Aorta (tissue), 5 donors: Measurements from ENCODE around the gene TADA1. TPM values are rescaled to one million over a fixed set of nuclear protein-coding genes. Genes with fewer than 3 reads are reported as not detected.
"Not testable (repeated sequence)": the region's sequence is repeated elsewhere in the genome, so short reads cannot be mapped to it uniquely, and the experiment has no call there.

Source experiments
- ATAC-seq: fragments of 200-7000 bp; cut with Tn5 transposase; one replicate; pipeline ENCODE4 v1.9.1; 2022; ENCODE audit warnings: moderate library complexity; ENCODE audit not compliant: low FRiP score
- DNase-seq, 2 donors: peaks; one replicate each; pipeline ENCODE4 v3.0.0-alpha.2; 2020
- H3K27ac ChIP-seq, 2 donors: one replicate each; pipeline ENCODE4 v1.5.1; 2013; ENCODE audit warnings: low read length in 2 of 2, mild to moderate bottlenecking in 2 of 2, moderate library complexity in 2 of 2, control low read depth in 1 of 2, inconsistent platforms in 1 of 2, low read depth in 1 of 2
- H3K27me3 ChIP-seq, 2 donors: one replicate each; pipeline ENCODE4 v1.6.1; 2013; ENCODE audit warnings: control low read depth in 1 of 2, low read length in 1 of 2, mild to moderate bottlenecking in 1 of 2, moderate library complexity in 1 of 2; ENCODE audit not compliant: insufficient read depth in 2 of 2, control insufficient read depth in 1 of 2
- H3K36me3 ChIP-seq, 2 donors: one replicate each; pipeline ENCODE4 v1.6.1; 2013; ENCODE audit warnings: control low read depth in 1 of 2, low read length in 1 of 2, mild to moderate bottlenecking in 1 of 2; ENCODE audit not compliant: insufficient read depth in 2 of 2, control insufficient read depth in 1 of 2
- H3K4me1 ChIP-seq, 2 donors: one replicate each; pipeline ENCODE4 v1.6.1; 2013; ENCODE audit warnings: low read length in 2 of 2, control low read depth in 1 of 2, mild to moderate bottlenecking in 1 of 2, moderate library complexity in 1 of 2; ENCODE audit not compliant: insufficient read depth in 2 of 2, control insufficient read depth in 1 of 2
- H3K4me3 ChIP-seq, 2 donors: one replicate each; pipeline ENCODE4 v1.5.1; 2013; ENCODE audit warnings: low read length in 2 of 2, control low read depth in 1 of 2, mild to moderate bottlenecking in 1 of 2
- H3K9me3 ChIP-seq: one replicate; pipeline ENCODE4 v1.6.1; 2013; ENCODE audit warnings: mild to moderate bottlenecking, low read length; ENCODE audit not compliant: control insufficient read depth
- WGBS, 2 donors: extraction: QIAGEN DNeasy Blood & Tissue Kit; methylation state at CpG; one replicate each; pipeline ENCODE4 v1.1.7; 2013; 5-methylcytosine and 5-hydroxymethylcytosine counted together
- intact Hi-C, 2 donors: fragments of 100-400 bp; cut with DNase I; formaldehyde crosslinking; loops; one replicate each; pipeline versions ENCODE4 v1.14.2 to v1.15.0; 2022
- polyA plus RNA-seq, 2 donors: library from polyadenylated mRNA; stranded (reverse); fragments of 200-250 nt; gene quantifications; one replicate each; pipeline ENCODE4 v1.2.3, GENCODE V29; 2013
- total RNA-seq, 2 donors: library from RNA; stranded (reverse); fragmentation: NEBNext Ultra II Directional; extraction: Animal tissue kit (Norgen Biotek cat#: 25700); gene quantifications; one replicate each; pipeline ENCODE4 v1.2.1, GENCODE V29; 2021
- donor health status: healthy with polysubstance abuse.
- donor health status: Bipolar disorder and iron deficiency.
- donor health status: DM: no; HTN: no; CAD: no.
- donor health status: DM: no; HTN: no; CAD: no.
- donor health status: DM: yes; HTN: yes; CAD: no.

TADA1 gene
- total and polyA plus RNA-seq, 4 donors = 6.1 to 9.4 (median 6.6) TPM

- H3K36me3 ChIP-seq = peaks cover 0 to 12% of the 10 kb centered on the region in 2 donors
- H3K4me3 ChIP-seq = no peak overlapping the region
- 75 to 79% methylated on average over 6 of the region's 6 CpGs for WGBS, 2 donors
- intact Hi-C loops = no loop called here
- no peaks in the 10 kb centered on the region for H3K27me3 ChIP-seq
- DNase-seq = no peak
- peak overlapping the region in 1 of 2 donors; percentile 39 for H3K27ac ChIP-seq
- H3K4me1 ChIP-seq = peaks cover 6% of the 10 kb centered on the region in 2 donors
- ATAC-seq = no peak
- no peaks in the 10 kb centered on the region for H3K9me3 ChIP-seq
Measured at GRCh38 chr1:166843322-166843721, 32.7 kb downstream of the TADA1 start.

- peak overlapping the region; percentile 89 to 92 for H3K4me3 ChIP-seq
- H3K27me3 ChIP-seq = no peaks in the 10 kb centered on the region
- DNase-seq (no peak), ATAC-seq (no peak)
- H3K9me3 ChIP-seq = no peaks in the 10 kb centered on the region
- intact Hi-C loops = no loop called here
- WGBS, 2 donors = 12 to 15% methylated on average over 16 of the region's 16 CpGs
- peaks cover 0 to 7% of the 10 kb centered on the region in 2 donors for H3K36me3 ChIP-seq
- peak overlapping the region; percentile 24 to 79 for H3K27ac ChIP-seq
- peaks cover 6 to 8% of the 10 kb centered on the region in 2 donors for H3K4me1 ChIP-seq
Measured at GRCh38 chr1:166840309-166841274, 35.5 kb downstream of the TADA1 start.

GRCh38 chr1:166839600-166840308, 36.3 kb downstream of the TADA1 start:
- ATAC-seq (peak; percentile 27), DNase-seq (peak; percentile 74 to 89)
- no peaks in the 10 kb centered on the region for H3K9me3 ChIP-seq
- H3K4me3 ChIP-seq = peak overlapping the region; percentile 89 to 92
- intact Hi-C loops = loop anchor here in 1 of 2 donors (2.0 to 5.0 kb wide), 2 partner anchors 37 to 138 kb away; partner anchors contain the start of genes ILDR2 and TADA1
- peaks cover 0 to 7% of the 10 kb centered on the region in 2 donors for H3K36me3 ChIP-seq
- WGBS, 2 donors = 0 to 1% methylated on average over 47 to 82 of the region's 82 CpGs
- H3K4me1 ChIP-seq = peaks cover 6 to 8% of the 10 kb centered on the region in 2 donors
- H3K27ac ChIP-seq = peak overlapping the region; percentile 79 to 94
- no peaks in the 10 kb centered on the region for H3K27me3 ChIP-seq

GRCh38 chr1:166838766-166839599, 37.1 kb downstream of the TADA1 start, which contains the start of gene POGK:
POGK (plus strand) TSS chr1:166839475; CDS start chr1:166840957, 1,482 bp downstream.
- Histone ChIP-seq H3K36me3 (peaks cover 0 to 7% of the 10 kb centered on the region in 2 donors), H3K27me3 (no peaks in the 10 kb centered on the region), H3K4me1 (peaks cover 6 to 8% of the 10 kb centered on the region in 2 donors), H3K9me3 (no peaks in the 10 kb centered on the region), H3K27ac (peak within 1 kb of the TSS; percentile 94), H3K4me3 (peak within 1 kb of the TSS; percentile 89 to 92)
- ATAC-seq (peak; percentile 97), DNase-seq (peak; percentile 96 to 97)
- intact Hi-C loops = loop anchor here in 1 of 2 donors (2.0 to 5.0 kb wide), 2 partner anchors 38 to 138 kb away; partner anchors contain the start of genes ILDR2 and TADA1
- 0% methylated on average over 52 to 63 of the region's 63 CpGs for WGBS, 2 donors

GRCh38 chr1:166836733-166837132, 39.3 kb downstream of the TADA1 start:
- ATAC-seq (no peak), DNase-seq (no peak)
- Histone ChIP-seq H3K27ac (no peak overlapping the region), H3K27me3 (no peaks in the 10 kb centered on the region), H3K9me3 (no peaks in the 10 kb centered on the region), H3K4me1 (peaks cover 2 to 4% of the 10 kb centered on the region in 2 donors), H3K4me3 (no peak overlapping the region), H3K36me3 (no peaks in the 10 kb centered on the region)
- WGBS, 2 donors = 95 to 98% methylated on average over 4 of the region's 4 CpGs
- intact Hi-C loops = loop anchor here in 1 of 2 donors (5.0 kb wide), 1 partner anchor 141 kb away; the partner anchor contains the start of gene ILDR2

GRCh38 chr1:166829762-166830161, 46.3 kb downstream of the TADA1 start:
- ATAC-seq, DNase-seq, H3K27ac ChIP-seq, H3K9me3 ChIP-seq, H3K27me3 ChIP-seq, H3K36me3 ChIP-seq, H3K4me3 ChIP-seq, H3K4me1 ChIP-seq, intact Hi-C loops: not testable (repeated sequence)
- WGBS, 2 donors = 61 to 87% methylated on average over 1 of the region's 1 CpG

- Histone ChIP-seq H3K4me1 (no peaks in the 10 kb centered on the region), H3K27ac (no peak overlapping the region), H3K4me3 (no peak overlapping the region), H3K36me3 (no peaks in the 10 kb centered on the region), H3K9me3 (peaks cover 5% of the 10 kb centered on the region), H3K27me3 (peaks cover 0 to 3% of the 10 kb centered on the region in 2 donors)
- intact Hi-C loops = no loop called here
- no peak for ATAC-seq
- no peak for DNase-seq
Measured at GRCh38 chr1:166827426-166827825, 48.6 kb downstream of the TADA1 start.

- no peak for DNase-seq
- peaks cover 5% of the 10 kb centered on the region for H3K9me3 ChIP-seq
- intact Hi-C loops = no loop called here
- no peaks in the 10 kb centered on the region for H3K4me1 ChIP-seq
- H3K4me3 ChIP-seq = no peak overlapping the region
- H3K36me3 ChIP-seq = no peaks in the 10 kb centered on the region
- no peak overlapping the region for H3K27ac ChIP-seq
- ATAC-seq = no peak
- H3K27me3 ChIP-seq = peaks cover 0 to under 1% of the 10 kb centered on the region in 2 donors
- 59 to 62% methylated on average over 7 of the region's 7 CpGs for WGBS, 2 donors
Measured at GRCh38 chr1:166822385-166822784, 53.7 kb downstream of the TADA1 start.
